ENCODE measurements around the gene ST6GALNAC2. TPM values are rescaled to one million over a fixed set of nuclear protein-coding genes. Genes with fewer than 3 reads are reported as not detected.

The ST6GALNAC2 gene
- polyA plus RNA-seq, 1 donor (not counting 4 experiments of a cell fraction or from before 2014, with no cell fraction given): 45.8 TPM

- H3K36me3 ChIP-seq (ENCODE audit: control insufficient read depth in 2 of 2, extremely low read depth in 1 of 2, insufficient read depth in 2 of 2, low read length in 2 of 2): peaks cover 0 to 7% of the 10 kb centered on the region in 2 experiments
- dilution Hi-C loops (cut with MboI; ENCODE audit: extremely low pct_ligation_motif_present, low sequenced_read_pairs): no loop called here
- H3K79me2 ChIP-seq (ENCODE audit: control insufficient read depth, insufficient read depth, low read length): peaks cover 14% of the 10 kb centered on the region
- peak overlapping the region; percentile 73 for H3K9ac ChIP-seq (ENCODE audit: control insufficient read depth, extremely low read depth, insufficient read depth, low read length)
- FAIRE-seq (peak; percentile 88), DNase-seq (ENCODE audit: low read depth, low spot score) (no peak)
- no peak overlapping the region for H2AFZ ChIP-seq (ENCODE audit: control insufficient read depth, low read length)
- H3K9me1 ChIP-seq (ENCODE audit: control insufficient read depth, extremely low read depth, insufficient read depth, low read length): no peaks in the 10 kb centered on the region
- no peaks in the 10 kb centered on the region for H4K20me1 ChIP-seq (ENCODE audit: control insufficient read depth, extremely low read depth, insufficient read depth, low read length)
- H3K4me3 ChIP-seq (ENCODE audit: control insufficient read depth in 2 of 3, extremely low read depth in 1 of 3, insufficient read depth in 2 of 3, low read depth in 1 of 3, low read length in 3 of 3): peak overlapping the region in 1 of 3 experiments; percentile 48
- TF ChIP-seq EZH2 (IDR thresholded peaks at IDR 0.05; ENCODE audit: low read length) (no peak), CTCF (optimal IDR thresholded peaks at IDR 0.05 in 1 of 3, IDR thresholded peaks at IDR 0.05 in 1 of 3, conservative IDR thresholded peaks at IDR 0.05 in 1 of 3; ENCODE audit: extremely low read depth in 1 of 3, insufficient read depth in 2 of 3, low read length in 3 of 3) (no peak)
- H3K27me3 ChIP-seq (ENCODE audit: control insufficient read depth, extremely low read depth, insufficient read depth, low read length): peaks cover 32% of the 10 kb centered on the region
- H3K4me2 ChIP-seq (ENCODE audit: control insufficient read depth, extremely low read depth, insufficient read depth, low read depth, low read length): peak overlapping the region; percentile 72
- peak overlapping the region; percentile 89 for H3K27ac ChIP-seq (ENCODE audit: control insufficient read depth, insufficient read depth, low read length)
- peaks cover 43% of the 10 kb centered on the region for H3K4me1 ChIP-seq (ENCODE audit: control insufficient read depth, extremely low read depth, insufficient read depth, low read length)
- no peaks in the 10 kb centered on the region for H3K9me3 ChIP-seq (ENCODE audit: control insufficient read depth, low read depth, low read length)
Observed at GRCh38 chr17:76546556-76547182, 39.0 kb downstream of the ST6GALNAC2 start.

GRCh38 chr17:76545918-76546555, 39.6 kb downstream of the ST6GALNAC2 start:
- H3K9me1 ChIP-seq (ENCODE audit: control insufficient read depth, extremely low read depth, insufficient read depth, low read length): no peaks in the 10 kb centered on the region
- peak overlapping the region; percentile 72 for H3K4me2 ChIP-seq (ENCODE audit: control insufficient read depth, extremely low read depth, insufficient read depth, low read depth, low read length)
- H3K79me2 ChIP-seq (ENCODE audit: control insufficient read depth, insufficient read depth, low read length): peaks cover 14% of the 10 kb centered on the region
- no peak for DNase-seq (ENCODE audit: low read depth, low spot score)
- dilution Hi-C loops (cut with MboI; ENCODE audit: extremely low pct_ligation_motif_present, low sequenced_read_pairs): no loop called here
- no peak for TF ChIP-seq CTCF (optimal IDR thresholded peaks at IDR 0.05 in 1 of 3, IDR thresholded peaks at IDR 0.05 in 1 of 3, conservative IDR thresholded peaks at IDR 0.05 in 1 of 3; ENCODE audit: extremely low read depth in 1 of 3, insufficient read depth in 2 of 3, low read length in 3 of 3)
- no peak for TF ChIP-seq EZH2 (IDR thresholded peaks at IDR 0.05; ENCODE audit: low read length)
- no peaks in the 10 kb centered on the region for H4K20me1 ChIP-seq (ENCODE audit: control insufficient read depth, extremely low read depth, insufficient read depth, low read length)
- H3K4me1 ChIP-seq (ENCODE audit: control insufficient read depth, extremely low read depth, insufficient read depth, low read length): peaks cover 41% of the 10 kb centered on the region
- peak overlapping the region in 1 of 3 experiments; percentile 9 for H3K4me3 ChIP-seq (ENCODE audit: control insufficient read depth in 2 of 3, extremely low read depth in 1 of 3, insufficient read depth in 2 of 3, low read depth in 1 of 3, low read length in 3 of 3)
- peak overlapping the region; percentile 89 for H3K27ac ChIP-seq (ENCODE audit: control insufficient read depth, insufficient read depth, low read length)
- peak overlapping the region; percentile 73 for H3K9ac ChIP-seq (ENCODE audit: control insufficient read depth, extremely low read depth, insufficient read depth, low read length)
- H2AFZ ChIP-seq (ENCODE audit: control insufficient read depth, low read length): no peak overlapping the region
- H3K36me3 ChIP-seq (ENCODE audit: control insufficient read depth in 2 of 2, extremely low read depth in 1 of 2, insufficient read depth in 2 of 2, low read length in 2 of 2): peaks cover 0 to 7% of the 10 kb centered on the region in 2 experiments
- peaks cover 32% of the 10 kb centered on the region for H3K27me3 ChIP-seq (ENCODE audit: control insufficient read depth, extremely low read depth, insufficient read depth, low read length)
- H3K9me3 ChIP-seq (ENCODE audit: control insufficient read depth, low read depth, low read length): no peaks in the 10 kb centered on the region
- FAIRE-seq: no peak
